Inferior parietal cortex (tissue), 1 donor: Measurements from ENCODE around the gene MATK.
"Not testable (repeated sequence)": the region's sequence is repeated elsewhere in the genome, so short reads cannot be mapped to it uniquely, and the experiment has no call there.

ENCODE experiments used
- DNase-seq: peaks from one replicate; pipeline ENCODE4 v3.0.0-alpha.2; 2016; ENCODE audit errors: extremely low spot score

Gene MATK

DNA sequence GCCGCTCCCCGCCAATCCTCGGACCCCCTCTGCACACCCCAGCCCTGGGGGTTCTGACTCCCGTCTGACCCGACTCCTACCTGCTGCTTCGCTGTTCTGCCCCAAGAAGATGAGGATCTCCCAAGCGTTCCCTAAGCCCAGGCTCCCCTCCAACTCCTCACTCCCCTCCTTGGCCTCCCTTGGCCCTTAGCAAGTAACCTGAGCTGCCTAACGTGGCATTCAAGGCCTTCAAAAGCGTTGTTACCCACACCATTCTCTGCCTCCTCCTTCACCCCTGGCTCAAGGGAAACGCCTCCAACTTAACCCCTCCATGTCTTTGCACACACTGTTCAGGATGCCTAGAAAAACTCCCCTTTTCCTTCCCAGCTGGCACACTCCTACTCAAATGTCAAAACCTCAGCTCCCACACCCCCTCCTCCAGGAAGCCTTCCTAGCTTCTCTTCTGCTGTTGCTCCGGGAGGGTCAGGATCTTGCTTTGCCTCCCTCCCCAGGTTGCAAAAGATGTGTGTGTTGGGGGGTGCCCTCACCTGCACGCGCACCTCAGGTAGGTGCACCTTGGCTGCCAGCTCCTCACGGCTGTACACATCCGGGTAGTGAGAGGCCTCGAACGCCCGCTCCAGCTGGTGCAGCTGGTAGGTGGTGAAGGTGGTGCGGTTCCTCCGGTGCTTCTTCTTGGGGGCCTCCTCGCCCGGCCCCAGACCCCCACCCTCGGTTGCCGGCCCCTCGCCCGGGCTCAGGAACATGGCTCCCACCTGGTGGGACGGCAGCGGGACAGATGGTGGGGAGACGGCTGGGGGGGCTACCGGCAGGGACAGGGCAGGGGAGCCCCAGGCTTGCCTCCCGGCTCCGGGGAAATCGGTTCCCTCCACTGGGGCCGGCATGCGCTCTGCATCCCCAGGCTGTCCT, 14.9 kb downstream of the MATK start:
- DNase-seq: no peak

GRCh38 chr19:3770136-3770999, 15.8 kb downstream of the MATK start:
- no peak for DNase-seq

DNA sequence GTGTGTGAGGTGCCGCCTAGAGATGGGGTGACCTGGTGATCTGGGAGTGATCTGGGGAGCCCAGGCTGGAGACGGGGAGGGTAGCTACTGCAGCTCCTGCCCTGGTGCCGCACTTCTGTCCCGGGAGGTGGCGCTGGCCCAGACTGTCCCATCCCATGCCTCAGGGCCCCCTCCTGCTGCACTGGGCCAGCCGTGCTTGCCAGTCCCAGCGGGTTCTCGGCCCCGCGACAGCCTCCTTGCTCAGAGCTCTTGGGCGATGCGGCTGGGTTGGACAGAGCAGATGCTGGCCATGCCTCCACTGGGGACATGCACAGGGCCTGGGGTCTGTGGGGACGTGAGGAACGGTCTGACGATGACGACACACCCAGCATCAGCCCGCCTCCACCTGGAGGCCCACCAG, 16.7 kb downstream of the MATK start:
- DNase-seq: no peak

DNA sequence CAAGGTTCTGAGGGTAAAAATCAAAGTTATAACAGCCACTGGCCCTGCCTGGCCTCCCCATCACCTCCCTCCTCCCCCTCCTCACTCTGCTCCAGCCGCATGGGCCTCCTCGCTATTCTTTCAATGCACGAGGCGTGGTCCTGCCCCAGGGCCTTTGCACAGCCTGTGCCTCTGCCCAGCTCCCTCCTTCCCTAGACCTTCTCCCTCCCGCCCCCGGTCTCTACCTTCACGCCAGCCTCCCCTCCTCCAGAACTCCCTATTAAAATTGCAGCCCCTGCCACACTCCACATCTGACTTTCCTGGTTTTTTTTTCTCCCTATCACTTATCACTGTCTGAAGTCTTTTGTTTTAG, 17.5 kb downstream of the MATK start:
- no peak for DNase-seq

GRCh38 chr19:3768015-3768747, 18.0 kb downstream of the MATK start:
- no peak for DNase-seq

- no peak for DNase-seq
Observed at GRCh38 chr19:3767050-3767449, 19.1 kb downstream of the MATK start.

DNA sequence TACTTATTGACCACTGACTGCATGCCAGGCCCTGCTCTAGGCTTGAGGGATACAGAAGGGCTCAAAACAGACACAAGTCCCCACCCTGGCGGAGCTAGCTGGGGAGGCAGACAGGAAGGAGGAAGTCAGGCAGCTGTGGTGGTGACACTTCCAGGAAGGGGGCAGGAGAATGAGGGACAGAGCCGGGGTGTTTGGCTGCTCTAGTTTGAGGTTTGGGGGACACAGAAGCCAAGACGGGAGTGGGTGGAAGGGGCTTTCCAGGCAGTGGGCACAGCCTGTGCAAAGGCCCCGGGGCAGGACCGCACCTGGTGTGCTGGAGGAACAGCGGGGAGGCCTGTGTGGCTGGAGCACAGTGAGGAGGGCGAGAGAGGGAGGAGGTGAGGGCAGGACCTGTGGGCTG, 19.7 kb downstream of the MATK start:
- DNase-seq: no peak

DNA sequence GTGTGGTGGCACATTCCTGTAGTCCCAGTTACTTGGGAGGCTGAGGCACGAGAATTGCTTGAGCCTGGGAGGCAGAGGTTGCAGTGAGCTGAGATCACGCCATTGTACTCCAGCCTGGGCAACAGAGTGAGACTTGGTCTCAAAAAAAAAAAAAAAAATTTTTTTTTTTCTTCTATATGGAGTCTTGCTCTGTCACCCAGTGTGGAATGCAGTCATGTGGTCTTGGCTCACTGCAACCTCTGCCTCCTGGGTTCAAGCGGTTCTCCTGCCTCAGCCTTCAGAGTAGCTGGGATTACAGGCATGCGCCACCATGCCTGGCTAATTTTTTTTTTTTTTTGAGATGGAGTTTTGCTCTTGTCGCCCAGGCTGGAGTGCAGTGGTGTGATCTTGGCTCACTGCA, 20.4 kb downstream of the MATK start:
- DNase-seq: not testable (repeated sequence)

- no peak for DNase-seq
Observed at GRCh38 chr19:3765121-3765520, 21.1 kb downstream of the MATK start.

- DNase-seq: peak; percentile 99
Observed at GRCh38 chr19:3762501-3763459, 23.4 kb downstream of the MATK start, which contains the start of gene MRPL54. Gene MRPL54 (plus strand): TSS chr19:3762682. CDS start chr19:3762701, 19 bp downstream.

DNA sequence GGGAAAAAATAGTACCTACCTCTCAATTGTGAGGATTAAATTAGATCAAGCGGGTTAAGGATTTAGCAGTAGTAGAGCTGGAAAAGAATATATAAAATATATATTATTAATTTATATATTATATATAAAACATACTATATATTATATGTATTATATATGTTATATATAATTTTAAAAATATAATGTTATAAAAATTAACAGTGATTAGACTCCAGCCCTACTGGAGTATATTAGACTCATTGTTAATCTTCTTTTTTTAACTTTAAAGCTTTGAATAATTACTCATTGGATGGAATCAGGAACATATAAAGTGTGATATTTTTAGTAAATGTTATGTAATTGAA, 24.1 kb downstream of the MATK start:
- DNase-seq: no peak

GRCh38 chr19:3761382-3762129, 24.6 kb downstream of the MATK start, which contains the start of gene APBA3:
Gene APBA3 (minus strand): TSS chr19:3761692. CDS start chr19:3760264, 1,428 bp downstream.
- peak; percentile 96 for DNase-seq

GRCh38 chr19:3760871-3761361, 25.3 kb downstream of the MATK start:
- no peak for DNase-seq

DNA sequence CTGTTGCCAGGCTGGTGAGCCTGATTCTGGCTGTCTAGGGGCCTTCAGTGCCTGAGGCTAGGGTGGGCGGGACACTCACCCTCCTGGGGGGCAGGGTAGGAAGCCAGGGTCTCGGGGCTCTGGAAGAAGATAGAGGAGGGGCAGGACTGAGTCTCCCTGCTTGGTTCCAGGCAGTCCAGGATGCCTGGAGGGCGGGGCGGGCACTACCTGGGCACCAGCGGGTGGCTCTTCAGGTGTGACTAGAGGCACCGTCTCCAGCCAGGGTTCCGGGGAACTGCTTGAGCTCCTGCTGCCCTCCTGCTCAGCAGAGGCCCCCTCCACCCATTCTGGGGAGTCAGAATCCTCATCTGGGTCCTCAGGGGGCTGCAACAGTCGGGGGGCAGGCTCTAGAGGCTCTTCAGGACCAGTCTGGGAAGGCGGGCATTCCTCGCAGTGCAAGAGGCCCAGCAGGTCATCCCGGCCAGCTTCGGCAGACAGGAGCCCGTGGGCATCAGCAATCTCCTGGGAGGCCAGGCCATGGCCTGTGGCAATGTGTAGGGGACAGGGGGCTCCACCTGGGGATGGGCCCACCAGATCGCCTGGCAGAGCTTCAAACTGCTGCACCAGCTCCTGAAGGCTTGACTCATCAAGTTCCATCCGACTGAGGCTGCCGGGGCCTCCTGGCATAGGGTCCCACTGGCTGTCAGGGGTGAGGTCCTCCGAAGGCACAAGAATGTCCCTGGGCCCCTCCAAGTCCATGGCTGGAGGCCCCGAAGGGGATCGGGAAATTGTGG, 26.5 kb downstream of the MATK start:
- no peak for DNase-seq

DNA sequence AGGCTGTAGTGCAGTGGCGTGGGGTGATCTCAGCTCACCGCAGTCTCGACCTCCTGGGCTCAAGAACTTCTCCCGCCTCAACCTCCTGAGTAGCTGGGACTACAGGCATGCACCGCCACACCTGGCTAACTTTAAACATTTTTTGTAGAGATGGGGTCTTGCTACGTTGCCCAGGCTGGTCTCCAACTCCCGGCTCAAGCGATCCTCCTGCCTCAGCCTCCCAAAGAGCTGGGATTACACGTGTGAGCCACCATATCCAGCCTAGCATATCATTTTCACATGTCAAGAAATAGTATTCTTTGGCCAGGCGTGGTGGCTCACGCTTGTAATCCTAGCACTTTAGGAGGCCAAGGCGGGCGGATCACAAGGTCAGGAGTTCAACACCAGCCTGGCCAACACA, 27.9 kb downstream of the MATK start:
- not testable (repeated sequence) for DNase-seq

GRCh38 chr19:3757705-3758104, 28.5 kb downstream of the MATK start:
- not testable (repeated sequence) for DNase-seq

DNA sequence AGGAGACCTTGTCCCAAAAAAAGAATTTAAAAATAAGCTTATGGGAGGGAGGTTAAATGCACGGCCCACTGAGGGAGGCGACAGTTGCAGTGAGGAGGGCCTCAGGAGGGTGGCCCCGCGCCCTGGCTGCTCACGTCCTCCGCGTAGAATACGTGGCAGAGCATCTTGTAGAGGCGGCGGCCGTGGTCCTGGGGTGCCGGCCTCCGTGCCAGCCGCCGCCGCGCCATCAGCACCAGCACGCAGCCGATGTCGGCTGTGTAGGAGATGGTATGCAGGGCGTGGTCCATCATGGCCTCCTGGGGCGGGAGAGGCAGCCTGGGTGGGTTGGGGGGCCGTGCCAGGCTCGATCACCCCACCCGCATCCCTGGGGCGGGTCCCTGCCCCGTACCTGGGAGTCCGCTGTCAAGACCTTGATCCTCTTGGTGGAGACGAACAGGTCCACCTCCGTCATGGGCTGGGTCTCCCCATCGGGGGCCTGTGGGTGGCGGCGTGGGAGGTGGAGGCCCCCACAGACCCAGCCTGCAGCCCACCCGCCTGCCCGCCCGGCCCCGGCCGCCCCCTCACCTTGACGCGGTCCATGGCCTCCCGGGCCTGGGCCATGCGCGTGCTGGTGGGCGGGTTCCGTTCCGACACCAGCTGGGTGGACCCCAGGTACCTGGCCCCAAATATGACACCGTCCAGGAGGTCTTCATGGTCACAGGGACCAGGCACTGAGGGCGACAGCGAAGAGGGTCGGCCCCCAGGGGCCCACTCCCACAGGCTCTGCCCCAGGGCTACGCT, 32.4 kb downstream of the MATK start:
- no peak for DNase-seq

GRCh38 chr19:3752492-3752891, 33.7 kb downstream of the MATK start:
- no peak for DNase-seq
